Measurements from ENCODE around the gene OLFML3. TPM values are rescaled to one million over a fixed set of nuclear protein-coding genes. Genes with fewer than 3 reads are reported as not detected.

Gene OLFML3
- total RNA-seq, 1 donor from 2014 or later, result 37.0 TPM

GRCh38 chr1:114021665-114022099, 42.4 kb downstream of the OLFML3 start:
- Mint-ChIP-seq H3K9me3 (ENCODE audit: unreplicated experiment) (peaks cover 6% of the 10 kb centered on the region), H3K27ac (ENCODE audit: unreplicated experiment) (no peak overlapping the region), H3K36me3 (ENCODE audit: unreplicated experiment) (no peaks in the 10 kb centered on the region), H3K27me3 (ENCODE audit: unreplicated experiment) (no peaks in the 10 kb centered on the region), H3K4me3 (ENCODE audit: unreplicated experiment) (no peak overlapping the region), H3K4me1 (ENCODE audit: unreplicated experiment) (peaks cover 28% of the 10 kb centered on the region)
- TF ChIP-seq CTCF (IDR thresholded peaks at IDR 0.05), result no peak
- DNase-seq (ENCODE audit: extremely low spot score, unreplicated experiment), result no peak

- peaks cover 6% of the 10 kb centered on the region for H3K9me3 Mint-ChIP-seq (ENCODE audit: unreplicated experiment)
- DNase-seq (ENCODE audit: extremely low spot score, unreplicated experiment), result no peak
- H3K27ac Mint-ChIP-seq (ENCODE audit: unreplicated experiment), result no peak overlapping the region
- no peak overlapping the region for H3K4me3 Mint-ChIP-seq (ENCODE audit: unreplicated experiment)
- peaks cover 33% of the 10 kb centered on the region for H3K4me1 Mint-ChIP-seq (ENCODE audit: unreplicated experiment)
- no peaks in the 10 kb centered on the region for H3K27me3 Mint-ChIP-seq (ENCODE audit: unreplicated experiment)
- TF ChIP-seq CTCF (IDR thresholded peaks at IDR 0.05), result no peak
- no peaks in the 10 kb centered on the region for H3K36me3 Mint-ChIP-seq (ENCODE audit: unreplicated experiment)
Observed at GRCh38 chr1:114022877-114023276, 43.6 kb downstream of the OLFML3 start.

GRCh38 chr1:114023377-114023776, 44.1 kb downstream of the OLFML3 start:
- TF ChIP-seq CTCF (IDR thresholded peaks at IDR 0.05), result no peak
- Mint-ChIP-seq H3K4me1 (ENCODE audit: unreplicated experiment) (peaks cover 33% of the 10 kb centered on the region), H3K4me3 (ENCODE audit: unreplicated experiment) (no peak overlapping the region), H3K9me3 (ENCODE audit: unreplicated experiment) (peaks cover 6% of the 10 kb centered on the region), H3K27ac (ENCODE audit: unreplicated experiment) (no peak overlapping the region), H3K36me3 (ENCODE audit: unreplicated experiment) (no peaks in the 10 kb centered on the region), H3K27me3 (ENCODE audit: unreplicated experiment) (no peaks in the 10 kb centered on the region)
- DNase-seq (ENCODE audit: extremely low spot score, unreplicated experiment), result no peak

GRCh38 chr1:114024049-114024448, 44.8 kb downstream of the OLFML3 start:
- Mint-ChIP-seq H3K9me3 (ENCODE audit: unreplicated experiment) (peaks cover 6% of the 10 kb centered on the region), H3K36me3 (ENCODE audit: unreplicated experiment) (no peaks in the 10 kb centered on the region), H3K4me1 (ENCODE audit: unreplicated experiment) (peaks cover 33% of the 10 kb centered on the region), H3K27ac (ENCODE audit: unreplicated experiment) (peak overlapping the region; percentile 34), H3K27me3 (ENCODE audit: unreplicated experiment) (no peaks in the 10 kb centered on the region), H3K4me3 (ENCODE audit: unreplicated experiment) (no peak overlapping the region)
- no peak for DNase-seq (ENCODE audit: extremely low spot score, unreplicated experiment)
- TF ChIP-seq CTCF (IDR thresholded peaks at IDR 0.05), result no peak

GRCh38 chr1:114025609-114026401, 46.5 kb downstream of the OLFML3 start:
- no peaks in the 10 kb centered on the region for H3K36me3 Mint-ChIP-seq (ENCODE audit: unreplicated experiment)
- H3K27ac Mint-ChIP-seq (ENCODE audit: unreplicated experiment), result peak overlapping the region; percentile 76
- no peaks in the 10 kb centered on the region for H3K27me3 Mint-ChIP-seq (ENCODE audit: unreplicated experiment)
- peaks cover 33% of the 10 kb centered on the region for H3K4me1 Mint-ChIP-seq (ENCODE audit: unreplicated experiment)
- H3K4me3 Mint-ChIP-seq (ENCODE audit: unreplicated experiment), result no peak overlapping the region
- TF ChIP-seq CTCF (IDR thresholded peaks at IDR 0.05), result no peak
- DNase-seq (ENCODE audit: extremely low spot score, unreplicated experiment), result no peak
- H3K9me3 Mint-ChIP-seq (ENCODE audit: unreplicated experiment), result no peaks in the 10 kb centered on the region
